Omental fat pad (tissue), 4 donors: ENCODE data around the gene PARM1. TPM values are rescaled to one million over a fixed set of nuclear protein-coding genes. Genes with fewer than 3 reads are reported as not detected.
A peak's percentile ranks its signal among the peaks of the same experiment; 100 is the strongest.

Experiments used
- ATAC-seq: fragments of 150-250 bp; one replicate; pipeline ENCODE4 v1.9.1; 2016; ENCODE audit warnings: mild to moderate bottlenecking, moderate library complexity; ENCODE audit not compliant: low FRiP score
- DNase-seq: peaks from one replicate; pipeline ENCODE4 v3.0.0-alpha.2; 2019; ENCODE audit warnings: low spot score
- total RNA-seq, 4 donors: library from RNA; depleted of rRNA; stranded (reverse); fragments of >200 nt; gene quantifications; one replicate each; pipeline ENCODE4 v1.1.0, GENCODE V29; 2016
- TF ChIP-seq, protein P1 (sequence below), 3 donors: fragments of 450-650 bp; IDR thresholded peaks; one replicate each; pipeline ENCODE4 v1.5.1; 2016 to 2017; ENCODE audit warnings: antibody characterized with exemption in 3 of 3, mild to moderate bottlenecking in 3 of 3, moderate library complexity in 2 of 3

PARM1 gene
- total RNA-seq, 4 donors from 2014 or later, result 25.4 to 99.8 (median 32.6) TPM

- TF ChIP-seq, protein P1, sequence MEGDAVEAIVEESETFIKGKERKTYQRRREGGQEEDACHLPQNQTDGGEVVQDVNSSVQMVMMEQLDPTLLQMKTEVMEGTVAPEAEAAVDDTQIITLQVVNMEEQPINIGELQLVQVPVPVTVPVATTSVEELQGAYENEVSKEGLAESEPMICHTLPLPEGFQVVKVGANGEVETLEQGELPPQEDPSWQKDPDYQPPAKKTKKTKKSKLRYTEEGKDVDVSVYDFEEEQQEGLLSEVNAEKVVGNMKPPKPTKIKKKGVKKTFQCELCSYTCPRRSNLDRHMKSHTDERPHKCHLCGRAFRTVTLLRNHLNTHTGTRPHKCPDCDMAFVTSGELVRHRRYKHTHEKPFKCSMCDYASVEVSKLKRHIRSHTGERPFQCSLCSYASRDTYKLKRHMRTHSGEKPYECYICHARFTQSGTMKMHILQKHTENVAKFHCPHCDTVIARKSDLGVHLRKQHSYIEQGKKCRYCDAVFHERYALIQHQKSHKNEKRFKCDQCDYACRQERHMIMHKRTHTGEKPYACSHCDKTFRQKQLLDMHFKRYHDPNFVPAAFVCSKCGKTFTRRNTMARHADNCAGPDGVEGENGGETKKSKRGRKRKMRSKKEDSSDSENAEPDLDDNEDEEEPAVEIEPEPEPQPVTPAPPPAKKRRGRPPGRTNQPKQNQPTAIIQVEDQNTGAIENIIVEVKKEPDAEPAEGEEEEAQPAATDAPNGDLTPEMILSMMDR (IDR thresholded peaks at IDR 0.05), result no peak
- DNase-seq (no peak), ATAC-seq (no peak)
Observed at GRCh38 chr4:74926007-74926406, 6.9 kb upstream of the PARM1 start.

DNA sequence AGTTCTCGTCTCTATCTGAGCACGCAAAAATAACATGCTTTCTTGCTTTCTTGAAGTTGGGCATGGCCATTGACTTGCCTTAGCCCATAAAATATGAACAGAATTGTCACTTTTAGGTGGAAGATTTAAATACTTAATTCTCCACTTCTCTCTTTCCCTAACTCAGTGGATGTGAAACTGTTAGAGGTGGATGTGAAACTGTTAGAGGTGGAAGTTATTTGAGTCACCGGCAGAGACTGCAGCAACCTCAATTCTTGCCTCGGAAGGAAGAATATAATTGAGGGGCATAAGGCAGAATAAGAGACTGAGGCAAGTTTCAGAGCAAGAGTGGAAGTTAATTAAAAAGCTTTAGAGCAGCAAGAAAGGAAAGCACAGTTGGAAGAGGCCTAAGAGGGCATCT, 2.8 kb upstream of the PARM1 start:
- DNase-seq (no peak), ATAC-seq (no peak)
- TF ChIP-seq, protein P1 (IDR thresholded peaks at IDR 0.05), result no peak

- TF ChIP-seq, protein P1 (IDR thresholded peaks at IDR 0.05), result no peak
- DNase-seq (no peak), ATAC-seq (no peak)
Observed at GRCh38 chr4:74931376-74931775, 1.5 kb upstream of the PARM1 start.

- ATAC-seq (no peak), DNase-seq (no peak)
- TF ChIP-seq, protein P1 (IDR thresholded peaks at IDR 0.05), result no peak
Observed at GRCh38 chr4:74932010-74932409, 906 bp upstream of the PARM1 start.

- TF ChIP-seq, protein P1 (IDR thresholded peaks at IDR 0.05), result no peak
- DNase-seq (no peak), ATAC-seq (no peak)
Observed at GRCh38 chr4:74933562-74934015, 673 bp downstream of the PARM1 start.

GRCh38 chr4:74934016-74934831, 1.3 kb downstream of the PARM1 start:
- DNase-seq (no peak), ATAC-seq (peak; percentile 34)
- TF ChIP-seq, protein P1 (IDR thresholded peaks at IDR 0.05), result no peak

DNA sequence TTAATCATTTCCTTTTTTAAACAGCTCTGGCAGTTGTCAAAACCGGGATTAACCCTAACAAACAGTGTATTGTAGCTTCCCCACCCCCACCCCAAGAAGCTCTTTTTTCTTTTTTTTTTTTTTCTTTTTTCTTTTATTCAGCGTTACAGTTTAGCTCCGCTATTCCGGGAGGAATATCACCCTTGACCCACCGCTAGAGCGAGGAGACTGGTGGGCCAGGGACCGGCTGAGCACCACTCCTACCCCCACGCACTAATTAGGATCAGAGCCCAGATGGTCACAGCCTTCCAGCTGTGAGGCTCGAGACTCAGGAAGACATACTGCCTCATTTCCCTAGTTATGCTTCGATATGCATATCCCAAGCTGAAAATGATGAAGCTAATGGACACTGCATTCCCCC, 2.0 kb downstream of the PARM1 start:
- TF ChIP-seq, protein P1 (IDR thresholded peaks at IDR 0.05), result no peak
- ATAC-seq (no peak), DNase-seq (no peak)
